ENCODE measurements around the gene VDAC2.

VDAC2 gene

GRCh38 chr10:75254739-75255138, 44.1 kb downstream of the VDAC2 start:
- DNase-seq, result no peak

DNA sequence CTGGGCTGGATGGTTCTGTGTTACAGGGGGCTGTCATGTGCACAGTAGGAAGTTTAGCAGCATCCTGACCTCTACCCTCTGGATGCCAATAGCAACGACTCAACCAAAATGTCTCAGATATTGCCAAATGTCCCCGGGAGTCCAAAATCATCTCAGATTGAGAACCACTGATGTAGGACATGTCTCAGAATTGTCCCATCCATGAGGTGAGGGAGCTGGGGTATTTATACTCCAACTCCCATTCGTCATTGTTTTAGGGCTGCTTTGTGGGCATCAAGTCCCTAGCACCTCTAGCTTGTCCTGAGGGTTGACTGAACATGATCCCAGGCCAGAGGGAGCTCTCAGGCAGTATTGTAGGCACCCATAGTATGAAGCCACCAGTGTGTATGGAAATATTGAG, 50.4 kb downstream of the VDAC2 start:
- no peak for DNase-seq

GRCh38 chr10:75261813-75262705, 51.5 kb downstream of the VDAC2 start:
- no peak for DNase-seq

DNA sequence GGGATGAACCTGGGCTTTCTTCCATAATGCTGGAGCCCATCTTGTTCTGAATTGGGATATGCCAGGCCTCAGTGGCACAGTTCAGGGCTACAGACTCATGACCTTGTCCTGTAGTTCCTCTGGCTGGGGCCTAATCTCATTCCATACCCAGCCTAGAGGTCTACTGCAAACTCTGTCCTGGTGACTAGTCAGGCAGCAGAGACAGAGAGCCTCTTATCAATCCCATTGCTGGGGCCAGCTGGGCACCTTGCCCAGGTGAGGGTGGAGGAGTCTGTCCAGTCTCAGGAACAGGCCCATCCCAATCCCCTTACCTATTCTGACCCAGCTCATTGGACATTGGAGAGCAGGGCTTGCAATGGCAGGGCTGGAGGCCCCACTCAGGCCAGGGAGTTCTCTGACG, 53.2 kb downstream of the VDAC2 start:
- no peak for DNase-seq

- no peak for DNase-seq
Observed at GRCh38 chr10:75265856-75266255, 55.3 kb downstream of the VDAC2 start.

DNA sequence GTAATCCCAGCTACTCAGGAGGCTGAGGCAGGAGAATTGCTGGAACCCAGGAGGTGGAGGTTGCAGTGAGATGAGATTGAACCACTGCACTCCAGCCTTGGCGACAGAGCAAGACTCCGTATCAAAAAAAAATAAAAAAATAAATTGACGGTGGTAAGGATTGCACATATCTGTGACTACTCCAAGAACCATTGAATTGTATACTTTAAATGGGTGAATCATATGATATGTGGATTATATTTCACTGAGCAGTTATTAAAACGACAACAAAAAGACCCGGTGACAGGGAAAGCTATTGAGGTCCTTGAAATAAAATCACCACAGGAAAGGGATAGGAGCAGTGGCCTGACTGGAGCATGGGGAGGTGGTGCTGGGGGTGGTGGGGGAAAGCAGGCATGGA, 56.3 kb downstream of the VDAC2 start:
- no peak for DNase-seq

GRCh38 chr10:75269605-75270004, 59.0 kb downstream of the VDAC2 start:
- DNase-seq, result no peak

DNA sequence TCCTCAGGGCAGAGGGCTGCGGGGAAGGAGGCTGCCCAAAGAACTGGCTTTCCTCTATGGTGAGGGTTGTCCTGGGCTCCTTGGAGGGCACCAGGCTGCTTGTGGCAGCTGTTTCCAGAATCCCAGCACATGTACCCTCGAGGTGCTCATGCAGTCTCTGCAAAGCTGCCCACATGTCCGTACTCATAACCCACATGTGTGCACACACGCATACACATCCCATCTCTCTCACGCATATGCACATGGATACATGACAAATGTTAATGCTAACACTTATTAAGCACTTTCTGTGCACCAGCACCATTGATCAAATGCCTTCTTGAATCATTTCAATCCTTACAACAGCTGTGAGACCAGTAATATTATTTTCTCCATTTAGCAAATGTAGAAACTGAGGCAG, 61.5 kb downstream of the VDAC2 start:
- DNase-seq, result no peak

GRCh38 chr10:75272896-75273295, 62.3 kb downstream of the VDAC2 start:
- no peak for DNase-seq

DNA sequence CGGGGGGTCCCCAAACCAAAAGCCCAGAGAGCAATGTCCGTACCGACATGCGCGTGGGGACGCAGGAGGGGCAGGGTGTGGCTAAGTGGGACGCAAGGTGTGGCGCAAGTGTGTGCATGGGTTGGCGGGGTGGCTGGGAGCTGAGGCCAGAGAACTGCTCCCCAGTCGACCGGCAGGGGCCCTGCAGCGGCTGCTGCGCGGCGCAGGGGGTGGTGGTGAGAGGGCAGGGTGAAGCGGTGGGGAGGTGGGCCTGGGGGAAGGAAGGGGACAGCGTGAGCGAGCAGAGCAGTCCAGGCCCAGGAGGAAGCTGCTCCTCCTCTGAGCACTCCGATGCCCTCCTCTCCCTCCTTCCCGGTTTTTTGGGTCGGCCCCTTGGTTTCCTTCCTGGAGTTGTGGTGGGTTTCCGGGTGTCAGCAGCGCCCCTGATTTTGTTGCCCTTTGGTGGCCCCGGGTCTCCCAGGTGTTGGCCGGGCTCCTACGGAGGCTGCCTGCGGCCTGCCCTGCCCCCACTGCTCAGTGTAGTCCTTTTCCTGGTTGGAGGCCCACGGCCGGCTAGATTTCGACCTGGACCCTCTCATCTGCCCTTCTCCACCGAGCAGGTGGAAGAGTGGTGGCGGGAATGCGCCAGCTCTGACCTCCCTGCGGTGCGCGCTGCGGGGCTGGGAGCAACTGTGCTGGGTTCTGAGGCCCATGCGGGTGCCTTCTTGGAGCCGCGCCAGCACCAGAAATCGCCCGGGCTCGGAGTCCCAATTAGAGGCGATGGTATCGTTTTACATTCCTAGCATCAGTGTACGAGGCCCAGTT, 65.7 kb downstream of the VDAC2 start:
- DNase-seq, result no peak

DNA sequence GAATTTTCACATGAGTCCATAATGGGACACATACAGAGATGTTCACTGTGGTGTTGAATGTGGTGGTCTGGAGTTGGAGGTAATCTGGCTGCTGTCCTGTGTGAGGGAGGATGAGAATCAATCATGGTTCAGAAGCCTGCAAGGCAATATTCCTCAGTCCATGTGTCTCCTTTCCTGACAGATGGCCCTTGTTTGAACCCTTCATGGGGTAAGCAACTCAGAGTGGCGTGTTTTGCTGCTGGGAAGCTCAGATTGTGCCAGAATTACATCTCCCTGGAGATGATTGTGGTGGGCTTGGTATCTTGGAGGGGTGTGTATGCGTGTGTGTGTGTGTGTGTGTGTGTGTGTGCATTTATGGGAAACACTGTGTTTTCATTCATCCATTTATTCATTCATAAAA, 69.6 kb downstream of the VDAC2 start:
- no peak for DNase-seq
